AG10803 (cell line): ENCODE data around the gene ERCC8.

Experiments used
- DNase-seq: peaks from one replicate; pipeline ENCODE4 v3.0.0; 2010; ENCODE audit warnings: low read depth
- H3K4me3 ChIP-seq: 2 replicates; pipeline ENCODE4 v1.5.1; 2011; ENCODE audit warnings: mild to moderate bottlenecking, low read length, control low read depth
- CTCF ChIP-seq: conservative IDR thresholded peaks from 2 replicates; pipeline ENCODE4 v1.5.1; 2011; ENCODE audit warnings: mild to moderate bottlenecking, low read length, control low read depth, inconsistent platforms

The ERCC8 gene

GRCh38 chr5:60958088-60958487 is 13.2 kb upstream of the ERCC8 start:
- no peak overlapping the region for H3K4me3 ChIP-seq
- no peak for TF ChIP-seq CTCF
- no peak for DNase-seq

- no peak for TF ChIP-seq CTCF
- no peak for DNase-seq
- H3K4me3 ChIP-seq = no peak overlapping the region
These were observed 10.4 kb upstream of the ERCC8 start for GRCh38 chr5:60955239-60955638.

- TF ChIP-seq CTCF = no peak
- H3K4me3 ChIP-seq = no peak overlapping the region
- no peak for DNase-seq
These were observed 3.9 kb upstream of the ERCC8 start for GRCh38 chr5:60948738-60949137.

- TF ChIP-seq CTCF = no peak
- peak; percentile 56 for DNase-seq
- peak overlapping the region; percentile 72 for H3K4me3 ChIP-seq
These were observed 930 bp upstream of the ERCC8 start for GRCh38 chr5:60945813-60946187.

- DNase-seq = no peak
- no peak for TF ChIP-seq CTCF
- no peak overlapping the region for H3K4me3 ChIP-seq
These were observed 1.2 kb downstream of the ERCC8 start for GRCh38 chr5:60943624-60944023.

- peak; percentile 28 for TF ChIP-seq CTCF
- DNase-seq = no peak
These were observed 15.8 kb downstream of the ERCC8 start for GRCh38 chr5:60929024-60929423.

GRCh38 chr5:60927450-60927849 is 17.4 kb downstream of the ERCC8 start:
- no peak overlapping the region for H3K4me3 ChIP-seq
- TF ChIP-seq CTCF = no peak
- no peak for DNase-seq

More at GRCh38 chr5:60929024-60929423, 15.8 kb downstream of the ERCC8 start:
- H3K4me3 ChIP-seq = no peak overlapping the region
